ENCODE results near the gene RGS7BP.

GRCh38 chr5:64532657-64533056 is 26.8 kb downstream of the RGS7BP start:
- TF ChIP-seq EZH2 (IDR thresholded peaks at IDR 0.05; ENCODE audit: low read depth, unreplicated experiment) (no peak), EZH2phosphoT487 (IDR thresholded peaks at IDR 0.05; ENCODE audit: unreplicated experiment) (no peak), POLR2AphosphoS5 (IDR thresholded peaks at IDR 0.05; ENCODE audit: low read depth) (no peak), JUNB (IDR thresholded peaks at IDR 0.05; ENCODE audit: unreplicated experiment) (no peak), CREB1 (CRISPR knock-in tag; IDR thresholded peaks at IDR 0.05; ENCODE audit: low read depth) (no peak), ZNF331 (CRISPR knock-in tag; IDR thresholded peaks at IDR 0.05; ENCODE audit: low read depth) (no peak), ZNF114 (CRISPR knock-in tag; IDR thresholded peaks at IDR 0.05) (no peak)
- TF ChIP-seq, protein P1, sequence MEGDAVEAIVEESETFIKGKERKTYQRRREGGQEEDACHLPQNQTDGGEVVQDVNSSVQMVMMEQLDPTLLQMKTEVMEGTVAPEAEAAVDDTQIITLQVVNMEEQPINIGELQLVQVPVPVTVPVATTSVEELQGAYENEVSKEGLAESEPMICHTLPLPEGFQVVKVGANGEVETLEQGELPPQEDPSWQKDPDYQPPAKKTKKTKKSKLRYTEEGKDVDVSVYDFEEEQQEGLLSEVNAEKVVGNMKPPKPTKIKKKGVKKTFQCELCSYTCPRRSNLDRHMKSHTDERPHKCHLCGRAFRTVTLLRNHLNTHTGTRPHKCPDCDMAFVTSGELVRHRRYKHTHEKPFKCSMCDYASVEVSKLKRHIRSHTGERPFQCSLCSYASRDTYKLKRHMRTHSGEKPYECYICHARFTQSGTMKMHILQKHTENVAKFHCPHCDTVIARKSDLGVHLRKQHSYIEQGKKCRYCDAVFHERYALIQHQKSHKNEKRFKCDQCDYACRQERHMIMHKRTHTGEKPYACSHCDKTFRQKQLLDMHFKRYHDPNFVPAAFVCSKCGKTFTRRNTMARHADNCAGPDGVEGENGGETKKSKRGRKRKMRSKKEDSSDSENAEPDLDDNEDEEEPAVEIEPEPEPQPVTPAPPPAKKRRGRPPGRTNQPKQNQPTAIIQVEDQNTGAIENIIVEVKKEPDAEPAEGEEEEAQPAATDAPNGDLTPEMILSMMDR (conservative IDR thresholded peaks at IDR 0.05; ENCODE audit: low read depth in 2 of 2): no peak
- TF ChIP-seq, protein P2, sequence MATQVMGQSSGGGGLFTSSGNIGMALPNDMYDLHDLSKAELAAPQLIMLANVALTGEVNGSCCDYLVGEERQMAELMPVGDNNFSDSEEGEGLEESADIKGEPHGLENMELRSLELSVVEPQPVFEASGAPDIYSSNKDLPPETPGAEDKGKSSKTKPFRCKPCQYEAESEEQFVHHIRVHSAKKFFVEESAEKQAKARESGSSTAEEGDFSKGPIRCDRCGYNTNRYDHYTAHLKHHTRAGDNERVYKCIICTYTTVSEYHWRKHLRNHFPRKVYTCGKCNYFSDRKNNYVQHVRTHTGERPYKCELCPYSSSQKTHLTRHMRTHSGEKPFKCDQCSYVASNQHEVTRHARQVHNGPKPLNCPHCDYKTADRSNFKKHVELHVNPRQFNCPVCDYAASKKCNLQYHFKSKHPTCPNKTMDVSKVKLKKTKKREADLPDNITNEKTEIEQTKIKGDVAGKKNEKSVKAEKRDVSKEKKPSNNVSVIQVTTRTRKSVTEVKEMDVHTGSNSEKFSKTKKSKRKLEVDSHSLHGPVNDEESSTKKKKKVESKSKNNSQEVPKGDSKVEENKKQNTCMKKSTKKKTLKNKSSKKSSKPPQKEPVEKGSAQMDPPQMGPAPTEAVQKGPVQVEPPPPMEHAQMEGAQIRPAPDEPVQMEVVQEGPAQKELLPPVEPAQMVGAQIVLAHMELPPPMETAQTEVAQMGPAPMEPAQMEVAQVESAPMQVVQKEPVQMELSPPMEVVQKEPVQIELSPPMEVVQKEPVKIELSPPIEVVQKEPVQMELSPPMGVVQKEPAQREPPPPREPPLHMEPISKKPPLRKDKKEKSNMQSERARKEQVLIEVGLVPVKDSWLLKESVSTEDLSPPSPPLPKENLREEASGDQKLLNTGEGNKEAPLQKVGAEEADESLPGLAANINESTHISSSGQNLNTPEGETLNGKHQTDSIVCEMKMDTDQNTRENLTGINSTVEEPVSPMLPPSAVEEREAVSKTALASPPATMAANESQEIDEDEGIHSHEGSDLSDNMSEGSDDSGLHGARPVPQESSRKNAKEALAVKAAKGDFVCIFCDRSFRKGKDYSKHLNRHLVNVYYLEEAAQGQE (IDR thresholded peaks at IDR 0.05; ENCODE audit: unreplicated experiment): no peak

Data from GM23338 (cell line).